GM12872 (cell line): Measurements from ENCODE around the gene INPP5A.

Source experiments
- TF ChIP-seq, protein P1 (sequence below): IDR thresholded peaks from 3 replicates; pipeline ENCODE4 v1.5.1; 2011; ENCODE audit warnings: low read depth, mild to moderate bottlenecking, low read length, moderate library complexity; ENCODE audit not compliant: insufficient read depth

Gene INPP5A

DNA sequence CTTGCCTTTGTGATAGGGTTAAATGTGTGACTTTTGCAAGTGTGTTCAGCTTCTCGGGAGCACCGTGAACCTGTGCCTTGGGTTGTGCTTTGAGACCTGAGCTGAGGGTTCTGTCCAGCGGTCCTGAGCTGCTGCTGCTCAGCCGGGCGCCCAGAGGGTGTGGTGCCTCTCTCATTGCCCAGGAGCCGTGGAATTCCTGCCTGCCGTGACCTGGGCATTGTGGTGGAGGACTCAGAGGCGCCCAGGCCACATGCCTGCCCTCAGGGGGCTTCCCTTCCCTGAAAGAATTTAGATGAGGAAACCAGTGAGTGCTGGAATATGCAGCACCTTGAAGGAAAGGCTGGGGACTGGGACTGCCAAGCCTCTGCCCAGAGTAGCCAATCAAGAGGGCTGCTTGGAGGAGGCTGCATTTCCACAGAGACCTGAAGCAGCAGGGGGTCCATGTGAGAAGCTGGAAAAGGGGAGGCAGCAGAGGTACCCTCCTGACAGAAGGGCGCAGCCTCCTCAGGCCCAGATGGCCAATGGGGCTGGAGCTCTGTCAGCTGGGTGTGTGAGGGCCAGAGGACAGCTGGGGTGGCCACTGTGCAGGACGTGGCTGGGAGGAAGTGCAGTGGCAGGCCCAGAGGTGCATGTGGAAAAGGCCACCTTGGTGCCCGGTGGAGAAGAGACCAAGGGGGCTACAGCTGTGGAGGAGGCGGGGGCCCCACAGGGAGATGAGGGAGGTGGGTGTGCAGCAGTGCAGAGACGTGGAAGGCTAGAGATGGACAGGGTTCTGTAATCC lies 141.0 kb downstream of the INPP5A start:
- TF ChIP-seq, protein P1, sequence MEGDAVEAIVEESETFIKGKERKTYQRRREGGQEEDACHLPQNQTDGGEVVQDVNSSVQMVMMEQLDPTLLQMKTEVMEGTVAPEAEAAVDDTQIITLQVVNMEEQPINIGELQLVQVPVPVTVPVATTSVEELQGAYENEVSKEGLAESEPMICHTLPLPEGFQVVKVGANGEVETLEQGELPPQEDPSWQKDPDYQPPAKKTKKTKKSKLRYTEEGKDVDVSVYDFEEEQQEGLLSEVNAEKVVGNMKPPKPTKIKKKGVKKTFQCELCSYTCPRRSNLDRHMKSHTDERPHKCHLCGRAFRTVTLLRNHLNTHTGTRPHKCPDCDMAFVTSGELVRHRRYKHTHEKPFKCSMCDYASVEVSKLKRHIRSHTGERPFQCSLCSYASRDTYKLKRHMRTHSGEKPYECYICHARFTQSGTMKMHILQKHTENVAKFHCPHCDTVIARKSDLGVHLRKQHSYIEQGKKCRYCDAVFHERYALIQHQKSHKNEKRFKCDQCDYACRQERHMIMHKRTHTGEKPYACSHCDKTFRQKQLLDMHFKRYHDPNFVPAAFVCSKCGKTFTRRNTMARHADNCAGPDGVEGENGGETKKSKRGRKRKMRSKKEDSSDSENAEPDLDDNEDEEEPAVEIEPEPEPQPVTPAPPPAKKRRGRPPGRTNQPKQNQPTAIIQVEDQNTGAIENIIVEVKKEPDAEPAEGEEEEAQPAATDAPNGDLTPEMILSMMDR, result no peak

DNA sequence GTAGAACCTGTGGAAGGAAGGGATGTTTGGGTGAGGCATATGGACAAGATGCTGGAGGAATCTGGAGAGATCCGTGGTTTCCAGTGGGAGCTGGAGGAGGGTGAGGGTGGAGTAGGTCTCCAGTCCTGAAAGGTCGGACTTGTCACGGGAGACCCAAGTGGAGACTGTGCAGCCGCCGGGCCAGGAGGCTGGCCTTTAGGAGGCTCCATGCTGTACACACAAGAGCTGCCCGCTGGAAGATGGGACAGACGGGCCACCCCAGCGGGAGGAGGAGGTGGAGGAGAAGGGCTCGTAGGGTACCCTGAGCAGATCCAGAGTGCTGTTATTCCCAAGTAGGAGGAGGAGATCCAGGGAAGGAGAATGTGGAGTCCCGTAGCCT lies 141.6 kb downstream of the INPP5A start:
- TF ChIP-seq, protein P1, result no peak

DNA sequence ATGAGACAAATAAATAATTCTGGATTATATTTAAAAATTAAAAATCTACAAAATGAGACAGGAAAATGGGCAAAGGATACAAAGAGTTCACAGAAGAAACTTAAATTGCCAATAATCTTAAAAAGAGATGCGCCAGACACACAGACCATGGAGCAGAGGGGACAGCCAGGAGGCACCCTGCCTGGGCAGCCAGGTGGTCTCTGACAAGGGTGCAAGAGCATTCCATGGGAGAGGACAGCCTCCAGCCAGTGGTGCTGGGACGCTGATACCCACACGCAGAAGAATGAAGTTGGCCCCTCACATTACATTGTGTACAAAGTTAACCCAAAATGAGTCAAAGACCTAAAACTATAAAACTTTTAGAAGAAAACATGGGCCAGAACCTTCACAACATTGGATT lies 142.1 kb downstream of the INPP5A start:
- TF ChIP-seq, protein P1, result no peak

DNA sequence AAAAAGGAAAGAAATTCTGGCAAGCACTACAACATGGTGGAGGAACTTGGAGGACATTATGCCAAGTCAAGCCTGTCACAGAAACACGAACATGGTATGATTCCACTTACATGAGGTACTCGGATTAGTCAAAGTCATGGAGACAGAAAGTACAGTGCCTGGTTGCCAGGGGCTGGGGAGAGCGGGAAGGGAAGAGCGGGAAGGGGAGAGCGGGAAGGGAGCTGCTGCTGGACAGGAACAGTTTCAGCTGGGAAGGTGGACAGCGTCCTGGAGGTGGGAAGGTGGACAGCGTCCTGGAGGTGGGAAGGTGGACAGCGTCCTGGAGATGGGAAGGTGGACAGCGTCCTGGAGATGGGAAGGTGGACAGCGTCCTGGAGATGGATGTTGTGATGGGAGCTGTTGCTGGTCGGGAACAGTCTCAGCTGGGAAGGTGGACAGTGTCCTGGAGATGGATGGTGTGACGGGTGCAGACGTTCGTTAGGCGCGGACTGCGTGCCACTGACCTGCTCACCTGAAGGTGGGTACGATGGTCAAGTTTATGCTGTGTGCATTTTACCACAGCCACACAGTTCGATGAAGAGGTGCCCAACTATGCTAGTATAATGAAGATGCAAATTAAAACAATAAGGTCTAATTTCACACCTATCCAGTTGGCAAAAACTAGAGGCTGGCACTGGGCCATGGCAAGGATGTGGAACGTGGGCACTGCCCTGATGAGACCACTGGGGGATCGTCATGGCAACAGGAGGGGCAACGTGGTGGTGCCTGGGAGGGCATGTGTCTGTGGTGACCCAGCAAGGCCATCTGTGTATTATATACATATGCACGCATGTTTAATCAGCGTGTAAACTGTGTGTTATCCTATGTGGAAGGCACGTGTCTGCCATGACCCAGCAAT lies 144.5 kb downstream of the INPP5A start:
- TF ChIP-seq, protein P1, result no peak

DNA sequence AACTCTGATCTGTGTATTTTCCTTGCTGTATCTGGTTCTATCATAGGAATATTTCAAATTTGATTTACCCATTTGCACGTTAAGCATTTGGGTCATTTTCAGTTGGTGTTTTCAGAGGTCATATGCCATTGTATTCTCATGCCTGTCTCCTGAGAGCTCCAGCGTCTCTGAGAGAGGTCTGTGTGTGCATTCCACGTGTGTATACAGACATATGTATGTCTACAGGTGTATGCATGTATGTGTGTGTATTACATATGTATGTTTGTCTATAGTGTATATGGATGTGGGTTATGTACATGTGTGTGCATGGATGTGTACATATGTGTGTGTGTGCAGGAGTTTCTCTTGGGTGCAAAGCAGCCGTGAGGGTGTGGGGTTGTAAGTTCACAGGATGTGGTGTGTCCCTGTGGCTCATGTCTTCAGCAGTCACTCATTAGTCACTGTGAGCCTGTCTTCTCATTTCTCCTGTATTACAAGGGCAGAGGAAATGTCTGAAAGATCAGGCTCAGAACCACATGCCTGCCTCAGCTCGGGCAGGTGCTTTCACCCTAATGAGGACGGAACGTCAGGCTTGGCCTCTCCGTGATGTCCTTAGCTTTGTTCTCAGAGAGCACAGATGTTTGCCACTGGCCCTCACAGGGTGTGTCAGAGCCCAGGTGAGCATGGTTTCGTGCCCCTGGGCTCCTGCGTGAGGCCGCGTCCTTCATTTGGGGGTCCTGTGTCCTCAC lies 146.7 kb downstream of the INPP5A start:
- TF ChIP-seq, protein P1, result no peak

DNA sequence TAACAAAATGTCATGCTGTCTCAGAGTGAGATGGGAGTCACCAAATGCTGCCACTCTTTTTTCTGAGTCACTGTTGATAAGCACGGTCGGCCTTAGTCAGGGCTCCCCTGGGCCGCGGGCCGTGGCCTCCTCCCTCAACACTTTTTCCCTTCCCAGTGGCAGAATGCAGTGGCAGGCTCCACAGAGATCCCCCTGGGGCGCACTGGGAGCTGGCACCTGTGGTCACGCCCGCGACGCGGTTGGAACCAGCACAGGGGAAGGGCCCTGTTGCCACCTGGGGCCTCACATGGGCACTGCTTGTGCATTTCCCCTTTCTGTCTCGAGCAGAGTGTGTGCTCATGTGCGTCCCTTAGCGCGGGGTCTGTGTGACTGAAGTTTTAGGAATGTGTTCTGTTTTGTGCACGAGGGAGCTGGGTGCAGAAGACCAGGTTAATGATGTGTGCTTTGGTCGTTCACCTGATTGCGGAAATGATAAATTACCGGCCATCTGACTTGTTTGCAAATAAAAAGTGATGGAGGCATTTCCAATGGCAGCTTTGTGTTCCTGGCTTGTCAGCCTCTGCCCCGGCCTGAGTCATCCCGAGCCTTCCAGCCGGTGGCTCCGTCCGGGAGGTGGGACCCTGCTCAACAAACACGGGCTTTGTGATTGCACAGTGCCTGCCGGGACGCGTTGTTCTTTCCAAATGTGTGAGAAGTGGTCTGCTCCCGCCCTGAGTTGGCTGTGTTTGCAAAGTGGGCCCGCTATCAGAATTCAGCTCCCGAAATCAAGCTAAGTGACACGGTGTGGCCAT lies 147.7 kb downstream of the INPP5A start:
- TF ChIP-seq, protein P1, result no peak
